Measurements from ENCODE around the gene ARID5B.

ARID5B gene

DNA sequence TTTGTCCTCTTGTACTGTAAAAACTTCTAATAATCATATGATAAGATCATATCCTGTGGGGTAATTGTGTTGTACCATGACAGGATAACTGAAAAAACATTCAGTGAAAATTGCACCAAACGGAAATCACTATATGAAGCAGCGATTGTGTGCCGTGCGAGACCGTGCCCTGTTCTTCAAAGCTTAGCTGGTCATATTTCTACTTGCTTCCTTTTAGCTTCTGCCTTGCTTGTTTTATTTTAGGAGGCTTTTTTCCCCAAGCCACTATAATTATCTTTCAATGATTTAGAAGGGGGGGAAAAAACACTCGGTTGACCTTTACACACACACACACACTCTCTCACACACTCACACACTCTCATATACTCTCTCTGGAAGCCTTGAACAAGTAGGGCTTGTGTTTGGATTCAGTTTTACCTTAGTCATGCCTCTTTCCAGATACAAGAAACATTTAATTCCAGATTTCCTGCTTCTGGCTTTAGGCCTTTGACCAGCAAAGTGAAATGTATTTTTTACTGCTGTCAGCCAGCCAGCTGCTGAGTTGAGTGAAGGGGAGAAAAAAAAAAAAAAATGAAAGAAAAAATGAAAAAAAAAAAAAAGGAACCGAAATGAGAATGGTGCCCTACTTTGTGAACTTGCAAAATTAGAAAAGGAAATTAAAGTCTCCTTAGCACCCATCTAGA is 181.4 kb downstream of the ARID5B start:
- TF ChIP-seq FOXP2 (optimal IDR thresholded peaks at IDR 0.05; ENCODE audit: borderline replicate concordance, extremely low read depth, extremely low read length, insufficient read depth) (no peak), REST (IDR thresholded peaks at IDR 0.05; ENCODE audit: insufficient read depth in 1 of 2, low read depth in 2 of 2, low read length in 2 of 2) (no peak), SIN3A (IDR thresholded peaks at IDR 0.05; ENCODE audit: borderline replicate concordance, insufficient read depth, low read length) (no peak), TAF1 (IDR thresholded peaks at IDR 0.05; ENCODE audit: borderline replicate concordance, insufficient read depth, low read length) (no peak), POLR2AphosphoS5 (IDR thresholded peaks at IDR 0.05; ENCODE audit: low read depth, low read length) (no peak)

GRCh38 chr10:62083412-62084267 is 182.1 kb downstream of the ARID5B start:
- TF ChIP-seq FOXP2 (optimal IDR thresholded peaks at IDR 0.05; ENCODE audit: borderline replicate concordance, extremely low read depth, extremely low read length, insufficient read depth) = no peak

- TF ChIP-seq FOXP2 (optimal IDR thresholded peaks at IDR 0.05; ENCODE audit: borderline replicate concordance, extremely low read depth, extremely low read length, insufficient read depth) = no peak
- no peak for TF ChIP-seq SIN3A (IDR thresholded peaks at IDR 0.05; ENCODE audit: borderline replicate concordance, insufficient read depth, low read length)
- TF ChIP-seq TAF1 (IDR thresholded peaks at IDR 0.05; ENCODE audit: borderline replicate concordance, insufficient read depth, low read length) = no peak
Observed at GRCh38 chr10:62084451-62084850, 183.0 kb downstream of the ARID5B start.

DNA sequence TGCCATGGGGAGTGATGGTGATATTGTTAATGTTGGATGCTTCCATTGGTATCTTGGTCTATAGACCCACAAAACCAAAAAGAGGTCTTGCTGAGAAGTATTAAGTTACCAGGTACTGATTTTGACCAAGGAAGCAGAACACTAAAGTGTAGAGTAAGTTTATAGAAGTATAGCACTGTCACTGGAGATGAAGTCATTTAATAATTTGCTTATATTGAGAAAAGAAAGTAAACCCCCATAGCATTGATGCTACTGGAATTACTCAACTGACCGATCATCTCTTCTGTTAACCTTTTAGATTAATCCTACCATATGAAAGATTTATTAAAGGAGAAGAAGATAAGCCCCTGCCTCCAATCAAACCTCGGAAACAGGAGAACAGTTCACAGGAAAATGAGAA is 183.9 kb downstream of the ARID5B start:
- TF ChIP-seq TAF1 (IDR thresholded peaks at IDR 0.05; ENCODE audit: borderline replicate concordance, insufficient read depth, low read length) (no peak), FOXP2 (optimal IDR thresholded peaks at IDR 0.05; ENCODE audit: borderline replicate concordance, extremely low read depth, extremely low read length, insufficient read depth) (no peak), POLR2AphosphoS5 (IDR thresholded peaks at IDR 0.05; ENCODE audit: low read depth, low read length) (no peak), SIN3A (IDR thresholded peaks at IDR 0.05; ENCODE audit: borderline replicate concordance, insufficient read depth, low read length) (no peak), REST (IDR thresholded peaks at IDR 0.05; ENCODE audit: insufficient read depth in 1 of 2, low read depth in 2 of 2, low read length in 2 of 2) (no peak)

DNA sequence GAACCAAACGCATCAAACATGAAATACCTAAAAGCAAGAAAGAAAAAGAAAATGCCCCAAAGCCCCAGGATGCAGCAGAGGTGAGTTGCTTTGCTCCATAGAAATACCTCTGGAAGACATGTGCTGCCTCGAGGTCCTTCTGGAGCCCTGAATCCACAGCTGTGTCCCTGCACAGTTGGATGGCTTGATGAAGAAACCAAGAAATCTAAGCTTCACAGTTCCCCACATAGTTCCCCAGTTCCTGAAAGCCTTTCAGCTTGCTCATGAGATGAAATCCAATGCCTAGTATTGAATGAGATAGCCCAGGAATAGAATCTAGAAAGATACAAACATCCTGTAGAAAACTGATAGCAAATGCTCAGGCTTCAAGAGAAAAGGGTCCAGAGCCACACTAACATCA is 184.3 kb downstream of the ARID5B start:
- TF ChIP-seq POLR2AphosphoS5 (IDR thresholded peaks at IDR 0.05; ENCODE audit: low read depth, low read length) (no peak), TAF1 (IDR thresholded peaks at IDR 0.05; ENCODE audit: borderline replicate concordance, insufficient read depth, low read length) (no peak), SIN3A (IDR thresholded peaks at IDR 0.05; ENCODE audit: borderline replicate concordance, insufficient read depth, low read length) (no peak), REST (IDR thresholded peaks at IDR 0.05; ENCODE audit: insufficient read depth in 1 of 2, low read depth in 2 of 2, low read length in 2 of 2) (no peak), FOXP2 (optimal IDR thresholded peaks at IDR 0.05; ENCODE audit: borderline replicate concordance, extremely low read depth, extremely low read length, insufficient read depth) (no peak)

GRCh38 chr10:62087329-62087728 is 185.8 kb downstream of the ARID5B start:
- no peak for TF ChIP-seq TAF1 (IDR thresholded peaks at IDR 0.05; ENCODE audit: borderline replicate concordance, insufficient read depth, low read length)
- no peak for TF ChIP-seq FOXP2 (optimal IDR thresholded peaks at IDR 0.05; ENCODE audit: borderline replicate concordance, extremely low read depth, extremely low read length, insufficient read depth)
- TF ChIP-seq POLR2AphosphoS5 (IDR thresholded peaks at IDR 0.05; ENCODE audit: low read depth, low read length) = no peak
- no peak for TF ChIP-seq SIN3A (IDR thresholded peaks at IDR 0.05; ENCODE audit: borderline replicate concordance, insufficient read depth, low read length)
- TF ChIP-seq REST (IDR thresholded peaks at IDR 0.05; ENCODE audit: insufficient read depth in 1 of 2, low read depth in 2 of 2, low read length in 2 of 2) = no peak

Data from PFSK-1 (cell line).